ENCODE results near the gene HSPA2. TPM values are rescaled to one million over a fixed set of nuclear protein-coding genes. Genes with fewer than 3 reads are reported as not detected.

Gene HSPA2
- total and polyA plus RNA-seq, 8 donors, result 7.0 to 17.1 (median 12.2) TPM

- ATAC-seq, result peak; percentile 75
- no peaks in the 10 kb centered on the region for H3K27me3 ChIP-seq
- H3K27ac ChIP-seq, result peak within 1 kb of the TSS; percentile 100
- no peaks in the 10 kb centered on the region for H3K9me3 ChIP-seq
- H3K4me3 ChIP-seq, result peak within 1 kb of the TSS; percentile 86
- peaks cover 36 to 70% of the 10 kb centered on the region in 2 donors for H3K4me1 ChIP-seq
- no peaks in the 10 kb centered on the region for H3K36me3 ChIP-seq
- intact Hi-C loops (cut with DNase I), result no loop called here
- DNase-seq, result peak; percentile 88 to 97 (median 95)
- TF ChIP-seq CTCF (IDR thresholded peaks at IDR 0.05), result no peak
Measured at GRCh38 chr14:64503434-64504309, 36.9 kb upstream of the HSPA2 start, which contains the start of gene ZBTB25. Gene ZBTB25 (minus strand): TSS chr14:64503838. CDS start chr14:64490533, 13,305 bp downstream.

DNA sequence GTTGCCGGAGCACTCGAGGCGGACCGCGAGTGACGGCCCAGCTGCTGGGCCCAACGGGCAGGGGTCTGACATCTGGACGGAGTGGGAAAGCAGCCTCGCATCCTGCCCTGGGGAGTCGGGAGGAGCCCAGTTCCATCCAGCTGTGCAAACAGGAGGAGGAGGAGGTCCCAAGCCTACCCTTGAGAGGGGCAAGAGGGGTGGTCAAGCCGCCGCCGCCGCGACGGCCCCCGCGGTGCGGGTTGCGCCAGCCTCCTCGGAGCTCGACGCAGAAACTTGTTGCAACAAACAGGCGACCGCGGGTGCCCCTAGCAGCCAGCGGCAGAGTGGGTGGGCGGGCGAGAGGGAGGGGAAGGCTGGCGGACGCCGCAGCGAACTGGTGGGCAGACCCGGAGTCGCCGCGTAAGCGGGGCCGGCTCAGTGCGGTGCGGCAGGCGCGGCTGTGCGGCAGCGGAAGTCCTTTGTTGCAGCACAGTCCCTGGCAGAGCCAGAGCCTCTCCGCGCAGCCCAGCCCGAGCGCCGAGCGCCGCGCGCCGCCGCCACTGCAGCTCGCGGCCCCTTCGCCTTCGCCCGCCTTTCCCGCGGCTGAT, 36.1 kb upstream of the HSPA2 start, which contains the start of gene ZBTB1:
ZBTB1 (plus strand) TSS at position 461 of the 587 bp plus-strand sequence. CDS start 16,735 bp downstream, outside the sequence.
- no peak for TF ChIP-seq CTCF (IDR thresholded peaks at IDR 0.05)
- DNase-seq (peak; percentile 83 to 97 (median 91)), ATAC-seq (peak; percentile 61)
- H3K27me3 ChIP-seq, result no peaks in the 10 kb centered on the region
- H3K27ac ChIP-seq, result peak within 1 kb of the TSS; percentile 100
- no peaks in the 10 kb centered on the region for H3K9me3 ChIP-seq
- H3K36me3 ChIP-seq, result no peaks in the 10 kb centered on the region
- H3K4me1 ChIP-seq, result peaks cover 44 to 75% of the 10 kb centered on the region in 2 donors
- intact Hi-C loops (cut with DNase I), result no loop called here
- H3K4me3 ChIP-seq, result peak within 1 kb of the TSS; percentile 86

- H3K36me3 ChIP-seq, result no peaks in the 10 kb centered on the region
- ATAC-seq, result peak; percentile 61
- peak; percentile 89 to 96 (median 93) for DNase-seq
- peaks cover 44 to 74% of the 10 kb centered on the region in 2 donors for H3K4me1 ChIP-seq
- intact Hi-C loops (cut with DNase I), result no loop called here
- no peak for TF ChIP-seq CTCF (IDR thresholded peaks at IDR 0.05)
- no peaks in the 10 kb centered on the region for H3K9me3 ChIP-seq
- H3K27ac ChIP-seq, result peak overlapping the region; percentile 100
- no peaks in the 10 kb centered on the region for H3K27me3 ChIP-seq
- H3K4me3 ChIP-seq, result peak overlapping the region; percentile 86
Measured at GRCh38 chr14:64504897-64505794, 35.4 kb upstream of the HSPA2 start.

- DNase-seq (no peak), ATAC-seq (no peak)
- peak overlapping the region in 1 of 2 donors; percentile 86 for H3K4me3 ChIP-seq
- H3K9me3 ChIP-seq, result no peaks in the 10 kb centered on the region
- intact Hi-C loops (cut with DNase I), result no loop called here
- H3K4me1 ChIP-seq, result peaks cover 50 to 74% of the 10 kb centered on the region in 2 donors
- peak overlapping the region; percentile 49 to 100 for H3K27ac ChIP-seq
- no peaks in the 10 kb centered on the region for H3K27me3 ChIP-seq
- TF ChIP-seq CTCF (IDR thresholded peaks at IDR 0.05), result no peak
- H3K36me3 ChIP-seq, result no peaks in the 10 kb centered on the region
Measured at GRCh38 chr14:64506721-64507120, 33.8 kb upstream of the HSPA2 start.
